ENCODE results near the gene VTI1A.
"Not testable (repeated sequence)": the region's sequence is repeated elsewhere in the genome, so short reads cannot be mapped to it uniquely, and the experiment has no call there.

Gene VTI1A

DNA sequence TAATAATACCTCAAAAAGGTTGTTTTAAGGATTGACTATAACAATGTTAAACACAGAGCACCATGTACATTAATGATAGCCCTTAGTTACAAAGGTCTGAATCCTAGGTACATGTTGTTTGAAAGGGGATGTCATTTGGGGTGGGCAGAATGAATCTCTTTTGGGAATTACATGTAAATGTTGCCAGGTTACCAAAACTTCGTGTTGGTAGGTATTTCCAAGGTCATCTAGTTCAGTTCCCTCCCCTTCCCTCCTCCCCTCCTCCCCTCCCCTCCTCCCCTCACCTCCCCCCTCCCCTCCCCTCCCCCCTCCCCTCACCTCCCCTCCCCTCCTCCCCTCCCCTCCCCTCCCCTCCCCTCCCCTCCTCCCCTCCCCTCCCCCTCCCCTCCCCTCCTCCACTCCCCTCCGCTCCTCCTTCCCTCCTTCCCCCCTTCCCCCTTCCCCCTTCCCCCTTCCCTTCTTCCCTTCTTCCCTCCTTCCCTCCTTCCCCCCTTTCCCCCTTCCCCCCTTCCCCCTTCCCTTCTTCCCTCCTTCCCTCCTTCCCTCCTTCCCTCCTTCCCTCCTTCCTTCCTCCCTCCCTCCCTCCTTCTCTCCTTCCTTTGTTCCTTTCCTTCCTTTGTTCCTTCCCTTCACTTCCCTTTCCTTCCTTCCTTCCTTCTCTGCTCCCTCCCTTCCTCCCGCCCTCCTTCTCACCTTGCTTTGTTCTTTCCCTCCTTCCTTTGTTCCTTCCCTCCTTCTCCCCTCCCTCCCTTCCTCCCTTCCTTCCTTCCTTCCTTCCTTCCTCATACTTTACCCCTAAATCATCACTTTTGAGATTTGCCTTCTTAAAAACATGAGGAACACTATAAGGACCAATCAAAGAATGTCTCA lies 8.1 kb downstream of the VTI1A start:
- no peak for DNase-seq

DNA sequence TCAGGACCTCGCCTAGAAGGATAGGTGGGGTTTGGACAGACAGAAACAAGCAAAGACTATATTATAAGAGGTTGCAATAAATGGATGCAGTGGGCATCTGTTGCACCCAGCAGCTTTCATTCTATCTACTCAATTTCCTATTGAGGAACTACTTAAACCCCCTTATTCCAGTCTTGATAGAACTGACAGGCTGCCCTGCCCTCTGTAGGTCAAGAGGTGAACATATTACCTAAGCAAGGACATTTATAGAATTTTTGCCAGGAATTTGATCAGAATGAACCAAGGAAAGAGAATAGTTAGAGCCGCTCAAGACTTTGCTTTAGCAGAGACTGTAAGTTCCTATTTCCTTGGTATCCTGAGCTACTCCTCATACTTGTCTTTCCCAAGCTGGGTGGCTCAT lies 9.5 kb downstream of the VTI1A start:
- no peak for DNase-seq

DNA sequence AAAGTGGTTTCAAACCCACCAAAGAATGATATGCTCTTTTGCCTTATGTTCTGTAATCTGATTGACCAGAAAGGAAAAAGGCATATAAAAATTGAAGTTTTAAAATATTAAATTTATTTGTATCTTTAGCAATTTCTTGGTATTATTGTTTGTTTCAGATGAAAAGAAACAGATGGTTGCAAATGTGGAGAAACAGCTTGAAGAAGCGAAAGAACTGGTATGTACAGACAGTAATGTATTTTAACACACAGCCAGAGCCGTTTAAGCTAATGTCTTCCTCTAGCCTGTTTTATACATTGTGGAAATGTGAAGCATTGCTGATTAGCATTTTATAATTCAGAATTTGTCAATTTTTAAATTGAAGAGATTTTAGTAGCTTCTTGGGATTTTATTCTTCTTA lies 13.4 kb downstream of the VTI1A start:
- no peak for DNase-seq

DNA sequence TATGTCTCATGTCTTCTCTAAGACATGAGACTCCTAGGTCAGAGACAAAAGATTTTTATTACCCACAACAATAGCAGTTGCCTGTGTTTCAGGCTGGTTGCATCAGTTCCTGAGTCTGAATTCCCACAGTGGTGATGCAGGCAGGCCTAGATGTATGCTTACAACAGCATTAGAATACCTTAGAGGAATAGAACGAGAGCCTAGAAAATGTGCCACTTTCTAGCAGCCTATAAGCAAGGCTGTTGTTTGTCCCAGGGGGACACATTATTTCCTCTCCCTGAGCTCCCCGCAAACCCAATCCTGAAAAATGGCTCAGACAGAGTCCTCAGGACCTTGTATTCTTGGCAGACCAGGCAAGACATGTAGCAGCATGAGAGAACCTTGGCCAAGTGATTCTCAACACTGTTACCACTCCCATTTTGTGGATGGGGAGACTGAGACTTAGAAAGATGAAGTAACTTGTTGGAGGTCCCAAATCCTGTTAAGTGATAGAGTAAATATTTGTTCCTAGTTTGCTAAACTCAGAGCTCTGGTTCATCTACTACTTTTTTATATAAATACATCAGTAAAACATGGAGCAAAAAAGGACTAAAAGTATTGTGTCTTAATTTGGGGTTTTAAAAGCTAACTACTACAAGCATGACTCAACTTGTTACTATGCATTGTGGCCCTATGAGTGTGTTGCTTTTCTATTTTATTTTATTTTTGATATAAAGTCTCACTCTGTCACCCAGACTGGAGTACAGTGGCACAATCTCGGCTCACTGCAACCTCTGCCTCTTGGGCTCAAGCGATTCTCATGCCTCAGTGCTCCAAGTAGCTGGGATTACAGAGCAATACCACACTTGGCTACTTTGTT lies 14.2 kb downstream of the VTI1A start:
- DNase-seq: peak; percentile 46

DNA sequence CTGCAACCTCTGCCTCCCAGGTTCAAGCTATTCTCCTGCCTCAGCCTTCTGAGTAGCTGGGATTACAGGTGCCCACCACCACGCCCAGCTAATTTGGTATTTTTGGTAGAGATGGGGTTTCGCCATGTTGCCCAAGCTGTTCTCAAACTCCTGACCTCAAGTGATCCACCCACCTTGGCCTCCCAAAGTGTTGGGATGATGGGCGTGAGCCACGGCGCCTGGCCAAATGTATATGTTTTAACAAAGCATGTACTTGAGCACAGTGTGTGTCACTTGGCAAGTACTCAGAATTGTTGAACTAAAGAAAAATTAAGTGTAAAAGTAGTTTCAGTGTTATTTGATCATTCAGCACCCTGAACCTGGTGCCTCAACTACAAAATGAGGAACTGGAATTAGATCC lies 17.1 kb downstream of the VTI1A start:
- DNase-seq: not testable (repeated sequence)

DNA sequence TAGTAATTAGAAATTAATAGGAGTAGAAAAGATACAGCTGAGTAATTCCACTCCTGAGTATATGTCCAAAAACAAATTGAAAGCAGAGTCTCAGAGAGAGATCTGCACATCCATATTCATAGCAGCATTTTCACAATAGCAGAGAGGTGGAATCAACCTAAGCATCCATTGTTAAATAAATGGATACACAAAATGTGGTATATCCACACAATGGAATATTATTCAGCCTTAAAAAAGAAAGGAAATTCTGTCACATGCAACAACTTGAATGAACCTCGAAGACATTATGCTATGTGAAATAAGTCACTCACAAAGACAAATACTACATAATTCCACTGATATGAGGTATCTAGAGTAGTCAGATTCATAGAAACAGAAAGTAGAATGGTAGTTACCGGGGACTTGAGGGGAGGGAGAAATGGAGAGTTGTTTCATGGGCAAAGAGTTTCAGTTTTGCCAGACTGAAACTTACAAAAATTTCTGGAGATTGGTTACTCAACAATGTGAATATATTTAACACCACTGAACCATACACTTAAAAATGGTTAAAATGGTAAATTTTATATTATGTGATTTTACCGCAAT lies 18.4 kb downstream of the VTI1A start:
- DNase-seq: no peak

DNA sequence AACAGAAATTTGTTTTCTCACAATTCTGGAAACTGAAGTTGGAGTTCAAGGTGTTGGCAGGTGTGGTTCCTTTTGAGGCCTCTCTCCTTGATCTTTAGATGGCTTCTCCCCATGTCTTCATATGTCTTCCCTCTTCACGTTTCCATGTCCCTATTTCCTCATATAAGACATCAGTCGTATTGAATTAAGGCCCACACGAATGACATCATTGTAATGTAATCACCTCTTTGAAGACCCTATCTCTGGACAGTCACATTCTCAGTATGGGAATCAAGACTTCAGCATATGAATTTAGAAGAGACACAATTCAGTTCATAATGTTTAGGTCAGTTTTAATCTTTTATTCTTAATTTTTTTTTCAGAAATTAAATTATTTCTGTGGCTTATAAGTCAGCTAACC lies 19.8 kb downstream of the VTI1A start:
- DNase-seq: no peak

DNA sequence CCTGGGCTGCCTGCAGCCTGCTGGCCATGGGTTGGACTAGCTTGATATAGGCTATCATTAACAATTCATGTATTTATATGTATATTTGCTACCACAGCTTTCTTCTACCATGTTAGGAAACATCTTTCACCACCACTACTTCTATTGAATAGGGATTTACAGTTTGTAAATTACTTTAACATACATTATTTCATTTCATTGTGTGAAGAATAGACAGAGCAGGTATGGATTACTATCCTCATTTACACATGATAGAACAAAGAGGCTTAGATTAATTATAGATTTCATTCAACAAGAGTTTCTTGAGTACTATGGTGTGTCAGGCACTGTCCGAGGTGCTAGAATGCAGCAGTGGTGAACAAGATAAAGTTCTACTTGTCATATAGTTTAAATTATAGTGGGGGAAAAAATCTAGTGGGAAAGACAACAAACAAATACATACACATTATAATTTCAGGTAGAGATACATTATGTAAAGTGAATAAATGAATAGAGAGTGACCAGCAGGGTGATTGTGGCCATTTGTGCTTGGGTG lies 20.6 kb downstream of the VTI1A start:
- DNase-seq: no peak

DNA sequence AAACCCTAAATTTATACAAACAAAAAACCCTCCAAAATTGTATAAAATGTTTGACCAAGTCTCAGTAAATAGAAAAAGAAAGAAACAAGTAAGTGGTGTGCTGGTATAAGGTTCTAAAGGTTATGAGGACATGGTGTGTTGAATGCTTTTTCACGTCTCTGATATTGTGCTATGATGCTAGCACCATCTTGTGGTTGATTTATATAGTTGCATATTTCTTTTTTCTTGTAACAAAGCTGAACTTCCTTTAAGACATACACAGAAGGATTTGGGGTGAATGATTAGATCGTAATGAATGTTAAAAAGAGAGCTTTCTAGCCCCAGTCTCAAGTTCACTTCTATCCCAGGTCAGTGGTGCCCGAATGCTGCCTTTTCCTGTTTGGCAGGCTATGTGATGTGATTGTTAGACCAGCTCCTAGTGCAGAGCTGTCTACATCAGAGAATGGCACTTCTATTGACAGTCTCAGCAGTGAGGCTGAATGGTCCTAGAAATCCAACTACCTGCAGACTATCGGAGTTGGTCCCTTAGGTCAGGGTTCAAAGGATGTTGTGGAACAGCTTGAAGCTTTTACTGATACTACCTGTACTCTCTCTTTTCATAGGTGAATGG lies 25.0 kb downstream of the VTI1A start:
- DNase-seq: no peak

DNA sequence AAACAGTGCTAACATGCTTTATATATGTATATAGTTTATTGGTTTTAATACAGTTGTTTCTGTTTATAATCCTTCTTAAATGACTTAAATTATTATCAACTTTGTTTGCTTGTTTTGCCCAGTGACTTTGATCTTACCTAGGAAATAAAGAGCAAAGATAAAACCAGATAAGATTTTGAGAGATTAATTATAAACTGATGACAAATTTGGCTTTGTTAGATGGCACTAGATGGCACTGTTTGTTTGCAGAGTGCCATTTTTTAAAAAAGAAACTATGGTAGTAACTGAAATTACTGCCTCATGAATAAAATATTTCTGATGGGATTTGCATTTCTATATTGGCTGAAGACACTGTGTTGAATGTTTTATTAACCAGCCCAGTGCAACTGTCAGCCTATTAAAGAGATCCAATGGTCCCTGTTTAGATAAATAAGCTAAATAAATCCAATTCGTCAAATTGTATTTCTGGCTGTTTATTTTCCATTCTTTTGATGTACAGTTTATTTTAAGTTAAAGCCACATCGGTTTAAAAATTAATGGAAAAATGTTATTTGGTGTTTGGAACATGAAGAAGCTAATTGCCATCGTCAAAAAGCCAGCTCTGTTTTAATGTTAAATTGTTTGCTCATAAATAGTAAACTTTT lies 28.7 kb downstream of the VTI1A start:
- no peak for DNase-seq

DNA sequence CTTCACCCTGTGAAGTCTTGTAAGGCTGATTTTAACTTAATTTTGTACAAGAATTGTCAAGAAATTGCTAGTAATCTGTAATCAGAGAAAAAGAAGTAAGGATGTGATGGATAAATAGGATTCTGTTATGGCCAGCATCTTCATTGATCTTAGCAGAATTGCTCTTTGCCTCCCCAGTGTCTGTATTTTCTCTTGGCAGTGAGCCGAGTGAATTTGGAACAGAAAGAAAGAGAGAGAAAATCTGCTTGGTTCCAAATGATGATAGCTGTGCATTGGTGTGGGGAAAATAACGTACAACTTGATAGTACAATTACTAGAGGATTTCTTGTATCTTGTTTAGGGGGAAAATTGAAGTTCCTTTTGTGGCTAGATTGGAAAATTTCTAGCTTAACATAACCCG lies 34.6 kb downstream of the VTI1A start:
- DNase-seq: no peak

DNA sequence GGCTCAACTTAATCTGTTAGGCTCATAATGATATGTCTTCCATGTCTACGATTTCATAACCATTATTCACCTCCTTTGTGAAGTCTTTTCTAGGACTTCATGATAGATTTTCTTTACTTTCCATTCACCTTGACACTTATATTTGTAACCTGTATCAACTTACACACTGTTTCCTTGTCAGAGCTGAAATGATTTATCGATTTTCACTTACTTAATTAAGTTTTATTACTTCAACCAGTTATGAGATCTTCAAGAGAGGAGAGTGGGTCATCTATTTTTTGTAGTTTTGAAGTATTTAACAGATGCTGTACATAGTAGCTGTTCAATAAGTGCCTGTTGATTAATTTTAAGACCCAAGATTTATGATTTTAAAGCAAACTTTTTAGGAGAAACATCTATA lies 37.4 kb downstream of the VTI1A start:
- no peak for DNase-seq

DNA sequence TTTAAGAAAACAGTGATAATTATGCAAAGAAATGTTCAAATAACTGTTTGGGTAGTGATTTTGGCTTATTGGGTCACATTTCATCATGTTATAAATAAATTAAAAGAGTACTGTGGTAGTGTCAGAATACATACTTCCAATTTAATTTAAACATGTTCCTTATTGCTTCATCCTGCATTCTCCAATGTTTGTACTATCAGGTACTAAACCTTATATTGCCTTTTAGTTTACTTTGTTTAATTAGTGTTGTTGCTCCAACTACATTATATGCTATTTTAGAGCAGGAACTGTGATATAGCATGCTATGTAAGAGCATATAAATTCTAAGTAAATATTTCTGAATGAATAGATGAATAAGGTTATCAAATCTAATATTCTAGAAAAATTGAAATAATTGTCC lies 40.9 kb downstream of the VTI1A start:
- DNase-seq: no peak

DNA sequence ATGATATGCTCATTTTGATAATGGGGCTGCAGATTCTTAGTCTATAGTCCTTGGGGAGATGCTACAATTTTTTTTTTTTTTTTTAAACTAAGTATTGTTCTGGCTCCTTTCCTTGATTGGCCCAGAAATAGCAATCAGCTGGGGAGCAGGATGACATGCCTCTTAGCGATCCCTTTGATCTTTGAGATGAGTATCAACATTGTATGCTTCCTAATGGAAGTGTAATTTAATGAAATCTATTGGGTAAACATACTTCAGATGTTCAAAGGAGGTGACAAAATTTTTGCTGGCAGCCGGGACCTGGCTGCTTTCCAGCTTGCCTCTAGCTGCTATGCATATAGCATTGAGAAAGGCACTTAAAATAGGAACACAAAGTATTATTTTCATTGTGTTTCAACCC lies 43.5 kb downstream of the VTI1A start:
- DNase-seq: no peak

DNA sequence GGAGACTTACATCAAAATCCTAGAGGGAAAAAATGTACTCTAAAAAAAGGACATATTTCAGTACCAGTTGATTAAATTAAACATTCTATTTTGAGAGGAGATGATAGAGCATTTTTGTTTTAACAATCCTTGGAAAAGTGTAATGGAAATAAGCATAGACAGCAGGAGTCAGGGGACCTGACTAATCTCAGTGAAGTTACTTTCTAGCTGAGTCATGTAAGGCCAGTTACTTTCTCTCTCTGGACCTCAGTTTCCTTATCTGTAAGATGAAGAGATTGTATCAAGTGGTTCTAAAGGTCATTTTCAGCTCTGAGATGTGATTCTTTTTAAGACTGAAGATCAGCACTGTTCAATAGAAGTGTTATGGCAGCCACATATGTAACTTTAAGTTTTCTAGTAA lies 44.1 kb downstream of the VTI1A start:
- DNase-seq: no peak

DNA sequence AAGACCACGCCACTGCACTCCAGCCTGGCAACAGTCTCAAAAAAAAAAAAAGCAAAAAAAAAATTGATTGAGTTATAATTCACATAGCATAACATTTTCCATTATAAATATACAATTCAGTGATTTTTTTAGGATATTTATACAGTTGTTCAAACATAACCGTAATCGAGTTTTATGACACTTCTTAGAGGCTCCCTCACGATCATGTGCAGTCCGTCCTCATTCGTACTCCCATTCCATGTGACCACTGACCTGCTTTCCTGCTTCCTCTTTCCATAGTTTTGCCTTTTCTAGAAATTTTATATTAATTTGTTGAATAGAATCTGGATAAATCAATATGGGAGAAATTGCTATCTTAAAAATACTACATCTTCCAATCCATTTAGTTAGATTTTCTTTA lies 45.7 kb downstream of the VTI1A start:
- DNase-seq: no peak

DNA sequence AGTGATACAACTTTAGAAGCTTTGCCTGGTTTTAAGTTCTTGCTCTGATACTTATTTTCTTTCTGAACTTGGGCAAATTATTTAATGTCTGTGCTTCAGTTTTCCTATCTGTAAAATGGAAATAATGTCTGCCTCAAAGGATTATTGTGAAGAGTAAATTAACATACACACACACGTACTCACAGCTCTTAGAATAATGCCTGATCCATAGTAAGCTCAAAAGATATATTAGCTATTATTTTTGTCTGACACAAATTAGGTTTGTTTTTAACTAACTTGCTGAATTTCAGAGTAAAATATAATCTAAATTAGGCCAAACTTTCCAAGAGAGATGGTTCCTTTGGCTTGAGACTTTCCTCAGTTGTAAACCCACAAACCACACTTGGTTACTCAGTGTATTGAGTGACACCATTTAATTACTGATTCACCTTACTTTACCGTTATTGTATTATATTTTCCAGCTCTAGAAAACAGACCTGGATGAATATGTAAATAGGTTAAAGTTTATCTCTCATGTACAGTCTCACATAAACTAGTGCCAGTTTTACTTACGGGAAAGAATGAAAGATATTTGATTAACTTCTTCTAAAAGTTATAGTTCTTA lies 50.4 kb downstream of the VTI1A start:
- DNase-seq: no peak

DNA sequence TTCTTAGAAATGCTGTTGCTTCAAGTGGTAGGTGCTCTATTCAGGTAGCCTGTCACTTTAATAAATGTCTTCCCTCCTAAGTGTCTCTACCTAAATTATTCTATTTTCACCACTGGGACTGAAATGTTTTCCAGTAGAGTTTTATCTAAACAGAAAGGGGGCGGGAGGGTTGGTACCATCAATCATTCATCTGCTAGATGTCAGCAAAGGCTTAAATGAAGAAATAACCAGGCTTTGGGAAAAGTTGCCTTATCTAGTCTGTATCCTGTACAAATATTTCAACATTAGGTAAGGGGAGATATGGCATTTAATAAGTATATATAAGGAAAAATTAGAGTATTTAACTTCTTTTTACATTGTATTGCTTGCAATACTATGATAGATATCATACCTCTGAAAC lies 51.8 kb downstream of the VTI1A start:
- no peak for DNase-seq

DNA sequence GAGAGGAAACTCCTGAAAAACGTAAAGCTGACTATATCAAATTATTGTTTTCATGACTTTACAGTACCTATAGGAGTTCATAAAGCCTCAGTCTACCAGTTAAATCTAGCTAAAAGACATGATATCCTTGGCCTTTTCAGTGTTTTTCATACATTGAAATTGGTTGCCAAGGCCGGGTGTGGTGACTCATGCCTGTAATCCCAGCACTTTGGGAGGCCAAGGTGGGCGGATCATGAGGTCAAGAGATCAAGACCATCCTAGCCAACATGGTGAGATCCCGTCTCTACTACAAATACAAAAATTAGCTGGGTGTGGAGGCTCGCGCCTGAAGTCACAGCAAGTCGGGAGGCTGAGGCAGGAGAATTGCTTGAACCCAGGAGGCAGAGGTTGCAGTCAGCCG lies 53.0 kb downstream of the VTI1A start:
- DNase-seq: not testable (repeated sequence)

DNA sequence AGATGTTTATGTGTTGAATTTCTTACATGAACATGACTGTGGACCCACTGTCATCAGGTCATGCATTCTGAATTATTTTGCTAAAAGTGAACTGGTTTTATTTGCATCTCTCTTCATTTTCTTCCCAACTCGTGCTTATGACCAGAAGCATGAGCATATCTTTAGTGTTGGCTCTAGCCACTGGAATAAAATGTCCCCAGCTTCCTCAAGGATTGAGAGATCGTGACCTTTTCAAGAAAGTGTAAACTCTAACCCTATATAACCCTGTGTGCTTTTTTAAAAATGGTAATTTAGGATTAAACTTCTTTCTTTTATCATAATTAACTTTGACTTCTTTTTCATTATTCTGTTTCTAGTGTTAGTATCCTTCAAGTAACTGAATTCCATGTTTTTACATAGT lies 55.5 kb downstream of the VTI1A start:
- DNase-seq: no peak

DNA sequence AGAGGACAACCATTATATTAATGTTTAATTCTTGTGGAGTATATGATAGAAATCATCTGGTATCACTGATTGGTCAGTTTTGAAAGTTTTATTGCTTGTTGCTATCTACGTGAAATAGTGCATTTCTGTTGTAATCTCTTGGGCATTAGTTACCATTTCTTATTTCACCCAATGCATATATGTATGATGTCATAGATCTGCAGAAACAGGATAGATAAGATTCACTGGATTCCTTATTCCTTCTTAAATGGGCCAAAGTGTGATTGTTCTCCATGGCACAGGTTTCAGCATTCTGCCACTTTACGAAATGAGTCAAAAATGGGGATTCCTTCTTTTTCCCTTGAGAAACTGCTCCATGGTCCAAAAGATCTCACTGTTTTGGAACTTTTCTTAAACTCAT lies 56.6 kb downstream of the VTI1A start:
- DNase-seq: no peak

DNA sequence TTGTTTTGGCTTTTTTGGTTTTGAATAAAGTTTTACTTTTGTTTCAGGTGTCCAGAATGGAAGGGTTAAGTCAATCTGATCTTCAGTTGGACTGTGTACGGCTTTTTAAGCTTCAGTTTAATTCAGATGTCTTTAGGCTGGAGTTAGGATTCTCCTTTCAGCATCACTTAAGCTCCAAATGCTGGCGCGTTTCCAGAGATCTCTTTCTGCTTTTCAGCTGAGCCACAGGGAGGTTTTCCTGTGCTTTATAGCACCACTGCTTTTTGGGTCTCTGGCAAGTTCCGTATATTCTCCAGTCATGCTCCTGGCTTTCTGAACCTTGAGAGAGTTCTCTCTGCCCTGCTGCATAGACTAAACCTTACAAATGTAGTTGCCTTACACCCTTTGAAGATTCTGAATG lies 60.0 kb downstream of the VTI1A start:
- no peak for DNase-seq

Data from NK-92 treated with Interleukin-12 subunit alpha and Interleukin-12 subunit beta, amount 100 ng/mL, for 24 hours (cell line).